ENCODE results near the gene RPRD1B. TPM values are rescaled to one million over a fixed set of nuclear protein-coding genes. Genes with fewer than 3 reads are reported as not detected.
"Not testable (repeated sequence)": the region's sequence is repeated elsewhere in the genome, so short reads cannot be mapped to it uniquely, and the experiment has no call there.

Gene RPRD1B
- total RNA-seq, 1 donor from 2014 or later = 37.7 TPM

DNA sequence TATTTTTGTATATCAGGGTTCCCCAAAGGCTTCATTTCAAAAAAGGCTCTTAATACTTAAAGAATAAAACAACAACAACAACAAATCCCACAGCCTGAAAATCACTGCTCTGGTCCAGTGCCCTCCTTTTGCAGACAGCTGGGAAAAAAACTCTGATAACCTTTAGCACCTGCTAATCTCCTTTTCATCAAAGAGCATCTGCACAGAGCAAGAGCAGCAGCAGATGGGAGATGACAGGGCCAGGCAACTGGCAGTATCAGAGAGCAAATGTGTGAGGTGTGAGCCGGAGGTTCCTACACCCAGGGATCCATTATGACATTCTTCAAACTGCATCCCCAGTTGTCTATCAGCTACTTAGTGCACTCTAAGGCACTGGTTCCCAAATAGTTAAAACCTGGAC, 26.0 kb upstream of the RPRD1B start:
- Mint-ChIP-seq H3K4me1 (no peaks in the 10 kb centered on the region), H3K36me3 (peaks cover 24% of the 10 kb centered on the region), H3K9me3 (no peaks in the 10 kb centered on the region), H3K27me3 (ENCODE audit: insufficient read depth, low read depth) (no peaks in the 10 kb centered on the region), H3K27ac (no peak overlapping the region), H3K4me3 (no peak overlapping the region)
- Histone ChIP-seq H3K9me3 (ENCODE audit: low read depth) (no peaks in the 10 kb centered on the region), H4K20me1 (ENCODE audit: low read depth) (peaks cover 32% of the 10 kb centered on the region), H3K4me2 (no peak overlapping the region), H3K27me3 (no peaks in the 10 kb centered on the region), H3K27ac (no peak overlapping the region), H3F3A (ENCODE audit: low read depth) (no peaks in the 10 kb centered on the region), H3K4me1 (no peaks in the 10 kb centered on the region), H3K4me3 (no peak overlapping the region), H3K9ac (no peak overlapping the region), H2AFZ (replicated peaks) (no peak overlapping the region), H3K36me3 (no peaks in the 10 kb centered on the region), H3K79me2 (ENCODE audit: low read depth) (peaks cover 54% of the 10 kb centered on the region)
- TF ChIP-seq EZH2 (IDR thresholded peaks at IDR 0.05) (no peak), EZH2phosphoT487 (IDR thresholded peaks at IDR 0.05) (no peak)
- TF ChIP-seq, protein P1, sequence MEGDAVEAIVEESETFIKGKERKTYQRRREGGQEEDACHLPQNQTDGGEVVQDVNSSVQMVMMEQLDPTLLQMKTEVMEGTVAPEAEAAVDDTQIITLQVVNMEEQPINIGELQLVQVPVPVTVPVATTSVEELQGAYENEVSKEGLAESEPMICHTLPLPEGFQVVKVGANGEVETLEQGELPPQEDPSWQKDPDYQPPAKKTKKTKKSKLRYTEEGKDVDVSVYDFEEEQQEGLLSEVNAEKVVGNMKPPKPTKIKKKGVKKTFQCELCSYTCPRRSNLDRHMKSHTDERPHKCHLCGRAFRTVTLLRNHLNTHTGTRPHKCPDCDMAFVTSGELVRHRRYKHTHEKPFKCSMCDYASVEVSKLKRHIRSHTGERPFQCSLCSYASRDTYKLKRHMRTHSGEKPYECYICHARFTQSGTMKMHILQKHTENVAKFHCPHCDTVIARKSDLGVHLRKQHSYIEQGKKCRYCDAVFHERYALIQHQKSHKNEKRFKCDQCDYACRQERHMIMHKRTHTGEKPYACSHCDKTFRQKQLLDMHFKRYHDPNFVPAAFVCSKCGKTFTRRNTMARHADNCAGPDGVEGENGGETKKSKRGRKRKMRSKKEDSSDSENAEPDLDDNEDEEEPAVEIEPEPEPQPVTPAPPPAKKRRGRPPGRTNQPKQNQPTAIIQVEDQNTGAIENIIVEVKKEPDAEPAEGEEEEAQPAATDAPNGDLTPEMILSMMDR (IDR thresholded peaks at IDR 0.05) = no peak
- DNase-seq (ENCODE audit: low spot score) = no peak

DNA sequence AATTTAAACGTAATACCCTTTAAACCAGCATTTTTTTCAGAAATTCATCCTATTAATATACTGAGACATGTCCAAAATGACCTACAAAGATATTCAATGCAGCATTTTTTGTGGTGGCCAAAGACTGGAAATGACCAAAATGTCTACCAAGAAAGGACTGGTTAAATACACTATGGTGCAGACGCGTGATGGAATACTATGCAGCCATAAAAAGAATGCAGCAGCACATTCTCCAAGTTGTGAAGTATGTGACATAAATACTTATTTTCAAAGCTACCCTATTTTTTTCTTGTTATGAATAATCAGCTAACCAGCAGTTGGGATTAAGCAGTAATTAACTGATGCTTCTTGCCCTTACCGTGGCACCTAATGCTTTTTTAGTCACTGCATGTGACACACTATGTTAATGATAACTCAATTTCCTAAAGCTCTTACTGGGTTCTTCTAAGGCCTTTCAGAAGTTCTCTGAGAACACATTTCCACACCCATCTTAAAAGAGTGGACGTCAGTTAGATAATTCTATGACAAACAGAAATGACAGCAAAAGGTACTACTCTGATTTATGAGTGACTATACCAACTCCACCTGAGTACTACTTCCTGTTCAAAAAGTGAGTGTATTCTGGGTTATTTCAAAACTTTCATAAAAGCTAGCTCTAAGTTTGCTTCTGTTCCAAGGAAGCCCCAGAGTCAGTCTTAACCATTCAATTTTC, 25.2 kb upstream of the RPRD1B start:
- DNase-seq (ENCODE audit: low spot score) = no peak
- Histone ChIP-seq H3F3A (ENCODE audit: low read depth) (no peaks in the 10 kb centered on the region), H4K20me1 (ENCODE audit: low read depth) (peaks cover 39% of the 10 kb centered on the region), H3K27ac (no peak overlapping the region), H3K36me3 (no peaks in the 10 kb centered on the region), H3K4me3 (no peak overlapping the region), H3K79me2 (ENCODE audit: low read depth) (peaks cover 55% of the 10 kb centered on the region), H2AFZ (replicated peaks) (no peak overlapping the region), H3K4me2 (no peak overlapping the region), H3K27me3 (no peaks in the 10 kb centered on the region), H3K9ac (no peak overlapping the region), H3K9me3 (ENCODE audit: low read depth) (no peaks in the 10 kb centered on the region), H3K4me1 (no peaks in the 10 kb centered on the region)
- H3K27me3 Mint-ChIP-seq (ENCODE audit: insufficient read depth, low read depth) = no peaks in the 10 kb centered on the region
- no peak overlapping the region for H3K4me3 Mint-ChIP-seq
- no peak for TF ChIP-seq EZH2phosphoT487 (IDR thresholded peaks at IDR 0.05)
- peaks cover 32% of the 10 kb centered on the region for H3K36me3 Mint-ChIP-seq
- no peaks in the 10 kb centered on the region for H3K4me1 Mint-ChIP-seq
- no peak overlapping the region for H3K27ac Mint-ChIP-seq
- H3K9me3 Mint-ChIP-seq = no peaks in the 10 kb centered on the region

DNA sequence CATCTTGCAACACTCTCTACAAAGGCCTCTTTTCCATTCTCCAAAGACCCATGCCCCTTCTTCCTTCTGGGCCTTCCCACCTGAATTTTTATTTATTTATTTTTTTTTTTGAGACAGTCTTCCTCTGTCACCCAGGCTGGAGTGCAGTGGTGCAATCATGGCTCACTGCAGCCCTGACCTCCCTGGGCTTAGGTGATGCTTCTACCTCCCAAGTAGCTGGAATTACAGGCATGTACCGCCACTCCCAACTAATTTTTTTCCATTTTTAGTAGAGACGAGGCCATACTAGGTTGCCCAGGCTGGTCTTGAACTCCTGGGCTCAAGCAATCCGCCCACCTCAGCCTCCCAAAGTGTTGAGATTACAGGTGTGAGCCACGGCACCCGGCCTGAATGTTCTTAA, 24.1 kb upstream of the RPRD1B start:
- not testable (repeated sequence) for H3K4me1 ChIP-seq; H3K4me1 Mint-ChIP-seq; H3K4me3 Mint-ChIP-seq; H3K4me3 ChIP-seq; H3K9me3 Mint-ChIP-seq; H3K36me3 ChIP-seq; H3K27ac Mint-ChIP-seq; H3K9me3 ChIP-seq (ENCODE audit: low read depth); H3K27ac ChIP-seq; H2AFZ ChIP-seq (replicated peaks); H3F3A ChIP-seq (ENCODE audit: low read depth); H3K27me3 ChIP-seq; DNase-seq (ENCODE audit: low spot score); H3K9ac ChIP-seq; H3K27me3 Mint-ChIP-seq (ENCODE audit: insufficient read depth, low read depth); H3K4me2 ChIP-seq
- Histone ChIP-seq H3K79me2 (ENCODE audit: low read depth) (peaks cover 57% of the 10 kb centered on the region), H4K20me1 (ENCODE audit: low read depth) (peaks cover 49% of the 10 kb centered on the region)
- H3K36me3 Mint-ChIP-seq = peaks cover 36% of the 10 kb centered on the region

DNA sequence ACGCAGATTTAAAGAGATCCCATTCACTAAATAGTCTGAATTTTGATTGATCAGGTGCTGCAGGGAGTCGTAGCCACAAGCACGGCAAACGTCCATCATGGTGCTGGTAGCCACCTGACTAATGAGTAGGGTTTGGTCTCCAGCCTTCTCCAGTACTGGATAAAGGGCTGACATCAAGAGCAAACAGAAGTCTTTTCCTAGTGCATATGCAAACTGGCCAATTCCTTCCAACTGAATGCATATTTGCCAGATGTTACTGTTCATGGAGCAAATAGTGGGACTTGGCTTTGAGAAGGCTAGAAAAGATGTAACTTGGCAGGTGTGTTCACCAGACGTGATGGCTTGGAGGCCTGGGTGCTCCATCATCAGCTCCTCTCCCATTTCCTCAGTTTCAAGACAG, 21.9 kb upstream of the RPRD1B start:
- H3K36me3 ChIP-seq = no peaks in the 10 kb centered on the region

More for the DNA sequence above, 21.9 kb upstream of the RPRD1B start:
- H3K4me1 Mint-ChIP-seq = no peaks in the 10 kb centered on the region
- TF ChIP-seq EZH2 (IDR thresholded peaks at IDR 0.05) = no peak
- TF ChIP-seq, protein P1 (IDR thresholded peaks at IDR 0.05) = no peak
- TF ChIP-seq EZH2phosphoT487 (IDR thresholded peaks at IDR 0.05) = no peak
- no peaks in the 10 kb centered on the region for H3K27me3 ChIP-seq
- no peaks in the 10 kb centered on the region for H3K27me3 Mint-ChIP-seq (ENCODE audit: insufficient read depth, low read depth)
- no peak overlapping the region for H3K27ac Mint-ChIP-seq
- peaks cover 73% of the 10 kb centered on the region for H3K79me2 ChIP-seq (ENCODE audit: low read depth)
- H3K4me2 ChIP-seq = no peak overlapping the region
- no peak overlapping the region for H3K9ac ChIP-seq
- peaks cover 49% of the 10 kb centered on the region for H4K20me1 ChIP-seq (ENCODE audit: low read depth)
- no peak for DNase-seq (ENCODE audit: low spot score)
- H3K4me3 ChIP-seq = no peak overlapping the region
- no peak overlapping the region for H3K4me3 Mint-ChIP-seq
- no peaks in the 10 kb centered on the region for H3K9me3 Mint-ChIP-seq
- H2AFZ ChIP-seq (replicated peaks) = no peak overlapping the region
- no peaks in the 10 kb centered on the region for H3F3A ChIP-seq (ENCODE audit: low read depth)
- H3K27ac ChIP-seq = no peak overlapping the region
- H3K4me1 ChIP-seq = no peaks in the 10 kb centered on the region
- H3K36me3 Mint-ChIP-seq = peaks cover 56% of the 10 kb centered on the region
- H3K9me3 ChIP-seq (ENCODE audit: low read depth) = no peaks in the 10 kb centered on the region
